ENCODE measurements around the gene ZBED2.

- no peak for TF ChIP-seq FOXM1 (IDR thresholded peaks at IDR 0.05; ENCODE audit: borderline replicate concordance)
- TF ChIP-seq L3MBTL2 (conservative IDR thresholded peaks at IDR 0.05) = no peak
- TF ChIP-seq SP1 (IDR thresholded peaks at IDR 0.05) = no peak
- TF ChIP-seq SUZ12 (IDR thresholded peaks at IDR 0.05) = no peak
- no peak for TF ChIP-seq TARDBP (IDR thresholded peaks at IDR 0.05)
- no peak for TF ChIP-seq FOXA1 (IDR thresholded peaks at IDR 0.05)
- TF ChIP-seq HDGF (IDR thresholded peaks at IDR 0.05; ENCODE audit: borderline replicate concordance) = no peak
- TF ChIP-seq ARNT (IDR thresholded peaks at IDR 0.05) = no peak
- no peak for TF ChIP-seq NFRKB (IDR thresholded peaks at IDR 0.05)
- no peak for TF ChIP-seq CTBP1 (IDR thresholded peaks at IDR 0.05; ENCODE audit: borderline replicate concordance)
- no peak for TF ChIP-seq PKNOX1 (IDR thresholded peaks at IDR 0.05)
- TF ChIP-seq ZNF384 (IDR thresholded peaks at IDR 0.05) = no peak
Observed at GRCh38 chr3:111601810-111602209, 6.7 kb upstream of the ZBED2 start.

Measured in HEK293T (cell line).